GM18873 (cell line): ENCODE data around the gene NUP205.
A peak's percentile ranks its signal among the peaks of the same experiment; 100 is the strongest.
"Not testable (repeated sequence)": the region's sequence is repeated elsewhere in the genome, so short reads cannot be mapped to it uniquely, and the experiment has no call there.

ENCODE experiments used
- ATAC-seq: cut with Tn5 transposase; IDR thresholded peaks from one replicate; pipeline ENCODE4 v1.9.1; 2021; ENCODE audit warnings: mild to moderate bottlenecking, moderate library complexity, moderate number of reproducible peaks; ENCODE audit not compliant: unreplicated experiment, low FRiP score

Gene NUP205

DNA sequence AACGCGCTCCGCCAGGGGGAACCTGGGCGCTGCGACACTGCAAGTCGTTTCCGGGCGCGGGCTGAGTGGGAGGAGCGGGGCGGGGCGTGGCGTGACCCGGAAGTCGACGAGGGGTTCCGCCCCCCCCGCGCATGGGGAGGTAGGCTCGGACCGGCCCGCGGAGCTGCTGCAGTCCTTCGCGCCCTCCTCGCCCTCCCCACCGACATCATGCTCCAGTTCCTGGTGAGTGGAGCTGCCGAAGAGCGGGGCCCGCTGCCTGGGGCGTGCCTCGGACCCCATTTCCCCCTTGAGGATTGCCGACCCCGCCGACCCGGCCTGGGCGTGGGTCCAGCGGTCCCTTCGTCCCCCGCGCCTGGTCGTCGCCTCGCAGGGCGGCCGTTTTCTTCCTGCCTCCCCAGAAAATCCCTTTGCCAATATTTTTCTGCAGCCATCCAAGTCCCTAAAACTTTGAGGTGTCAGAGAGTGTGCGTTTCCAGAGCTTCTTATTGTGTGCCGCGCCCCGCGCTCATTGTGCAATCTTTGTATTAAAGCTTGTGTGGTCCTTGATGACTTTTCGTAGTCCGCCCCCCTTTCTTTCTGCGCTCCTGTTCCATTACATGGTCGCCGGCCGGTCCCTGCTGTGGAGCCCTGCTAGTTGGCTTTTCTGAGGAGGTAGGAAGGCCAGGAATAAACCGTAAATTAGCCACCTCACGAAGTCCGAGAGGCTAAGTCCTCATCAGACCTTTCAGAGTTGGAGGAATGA lies 104.8 kb downstream of the NUP205 start, which contains the start of gene STMP1:
Gene STMP1 (plus strand): TSS at position 142 of the 742 bp plus-strand sequence.
- ATAC-seq: peak; percentile 88

DNA sequence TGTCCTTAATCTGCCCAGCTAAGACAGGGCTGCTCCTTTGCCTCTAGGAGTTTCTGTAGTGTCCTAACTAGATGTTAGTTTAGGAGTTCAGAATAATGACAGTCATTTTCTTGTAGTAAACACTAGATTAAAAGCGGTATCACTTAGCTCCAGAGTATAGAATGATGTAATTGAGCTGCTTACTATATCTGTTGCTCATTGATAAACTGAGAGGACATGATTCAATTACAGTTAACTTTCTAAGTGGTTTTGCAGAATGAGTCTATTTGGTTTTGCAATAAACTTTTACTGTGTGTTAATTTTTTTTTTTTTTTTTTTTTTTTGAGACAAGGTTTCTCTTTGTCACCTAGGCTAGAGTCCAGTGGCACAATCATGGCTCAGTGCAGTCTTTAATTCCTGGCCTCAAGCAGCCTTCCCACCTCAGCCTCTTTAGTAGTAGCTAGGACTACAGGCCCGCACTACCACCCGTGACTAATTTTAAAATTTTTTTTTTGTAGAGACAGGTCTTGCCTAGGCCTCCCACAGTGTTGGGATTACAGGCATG lies 106.4 kb downstream of the NUP205 start:
- no peak for ATAC-seq

DNA sequence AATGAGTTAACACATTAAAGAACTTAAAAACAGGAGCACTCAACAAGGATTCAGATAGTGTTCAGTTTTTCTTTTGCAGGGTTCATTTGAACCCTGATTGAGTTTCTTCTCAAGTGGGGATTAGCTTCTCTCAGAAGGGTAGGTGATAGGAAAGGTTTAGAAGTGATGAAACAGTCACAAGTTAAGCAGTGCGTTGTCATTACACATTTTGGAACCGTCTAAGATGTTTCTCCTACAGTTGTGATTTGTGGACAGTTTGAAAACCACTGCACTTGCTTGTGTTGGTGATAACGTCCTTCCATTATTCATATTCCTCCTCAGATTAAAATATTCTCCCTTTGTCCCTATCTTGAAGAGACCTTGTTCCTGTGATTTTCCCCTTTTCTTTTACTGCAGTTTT lies 107.3 kb downstream of the NUP205 start:
- ATAC-seq: no peak

DNA sequence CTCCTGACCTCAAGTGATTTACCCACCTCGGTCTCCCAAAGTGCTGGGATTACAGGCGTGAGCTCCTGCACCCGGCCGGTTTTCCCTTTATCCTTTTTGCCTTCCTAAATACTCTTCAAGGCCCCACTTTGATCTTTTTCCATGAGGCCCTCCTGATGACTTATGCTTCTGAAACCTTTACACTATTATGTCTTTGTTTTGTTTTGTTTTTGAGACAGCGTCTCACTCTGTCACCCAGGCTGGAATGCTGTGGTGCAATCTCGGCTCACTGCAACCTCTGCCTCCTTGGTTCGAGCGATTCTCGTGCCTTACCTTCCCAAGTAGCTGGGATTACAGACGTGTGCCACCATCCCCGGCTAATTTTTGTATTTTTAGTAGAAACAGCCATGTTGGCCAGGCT lies 108.4 kb downstream of the NUP205 start:
- ATAC-seq: no peak

DNA sequence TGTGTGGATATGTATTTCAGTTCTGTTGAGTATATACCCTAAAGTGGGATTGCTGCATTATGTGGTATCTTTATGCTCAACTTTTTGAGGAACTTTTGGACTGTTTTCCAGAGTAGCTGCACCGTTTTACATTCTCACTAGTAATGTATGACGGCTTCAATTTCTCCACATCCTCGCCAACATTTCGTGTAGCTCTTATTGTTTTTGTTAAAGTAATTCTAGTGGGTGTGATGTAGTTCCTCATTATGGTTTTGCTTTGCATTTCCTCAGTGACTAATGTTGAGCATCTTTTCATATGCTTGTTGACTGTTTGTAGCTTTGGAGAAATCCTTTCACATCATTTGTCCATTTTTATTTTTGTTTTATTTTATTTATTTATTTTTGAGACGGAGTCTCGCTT lies 109.1 kb downstream of the NUP205 start:
- ATAC-seq: no peak

DNA sequence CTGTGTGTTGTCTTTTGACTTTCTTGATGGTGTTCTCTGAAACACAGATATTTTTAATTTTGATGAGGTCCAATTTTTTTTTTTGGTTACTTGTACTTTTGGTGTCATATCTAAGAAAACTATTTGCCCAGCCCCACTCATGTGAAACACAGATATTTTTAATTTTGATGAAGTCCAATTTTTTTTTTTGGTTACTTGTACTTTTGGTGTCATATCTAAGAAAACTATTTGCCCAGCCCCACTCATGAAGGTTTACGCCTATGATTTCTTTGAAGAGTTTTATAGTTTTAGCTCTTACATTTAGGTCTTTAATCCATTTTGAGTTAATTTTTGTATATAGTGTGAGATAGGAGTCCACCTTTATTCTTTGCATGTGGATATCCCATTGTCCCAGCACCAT lies 109.9 kb downstream of the NUP205 start:
- not testable (repeated sequence) for ATAC-seq

DNA sequence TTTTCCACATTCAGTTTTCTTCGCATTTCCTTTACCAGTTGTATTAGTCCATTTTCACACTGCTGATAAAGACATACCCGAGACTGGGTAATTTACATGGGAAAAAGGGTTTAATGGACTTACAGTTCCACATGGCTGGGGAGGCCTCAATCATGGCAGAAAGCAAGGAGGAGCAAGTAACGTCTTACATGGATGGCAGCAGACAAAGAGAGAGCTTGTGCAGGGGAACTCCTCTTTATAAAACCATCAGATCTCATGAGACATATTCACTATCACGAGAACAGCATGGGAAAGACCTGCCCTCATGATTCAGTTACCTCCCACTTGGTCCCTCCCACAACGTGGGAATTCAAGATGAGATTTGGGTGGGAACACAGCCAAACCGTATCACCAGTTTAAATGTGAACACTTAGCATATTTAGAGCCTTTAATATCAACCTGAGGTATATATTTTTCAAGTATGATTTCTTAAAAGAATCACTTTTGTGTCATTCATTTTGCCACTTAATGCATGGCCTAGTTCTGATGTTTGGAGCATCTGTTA lies 111.2 kb downstream of the NUP205 start:
- ATAC-seq: not testable (repeated sequence)

DNA sequence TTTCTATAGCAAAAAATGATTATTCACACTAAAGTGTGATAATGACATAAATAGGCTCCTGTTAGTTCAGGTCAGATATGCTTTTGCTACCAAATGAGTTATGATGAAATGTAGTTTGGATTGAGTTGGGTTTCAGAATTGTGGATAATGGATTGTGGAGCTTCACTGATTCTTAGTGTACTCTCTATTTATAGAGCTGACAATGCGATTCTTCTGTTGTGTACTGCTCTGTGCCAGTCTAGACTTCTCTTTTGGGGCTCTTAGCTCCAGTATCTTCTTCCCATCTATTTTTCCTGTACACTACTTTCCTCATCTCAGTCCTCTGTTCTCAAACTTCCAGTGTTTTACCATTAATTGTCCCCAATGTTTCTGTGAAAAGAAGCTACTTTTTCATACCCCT lies 112.1 kb downstream of the NUP205 start:
- ATAC-seq: no peak

DNA sequence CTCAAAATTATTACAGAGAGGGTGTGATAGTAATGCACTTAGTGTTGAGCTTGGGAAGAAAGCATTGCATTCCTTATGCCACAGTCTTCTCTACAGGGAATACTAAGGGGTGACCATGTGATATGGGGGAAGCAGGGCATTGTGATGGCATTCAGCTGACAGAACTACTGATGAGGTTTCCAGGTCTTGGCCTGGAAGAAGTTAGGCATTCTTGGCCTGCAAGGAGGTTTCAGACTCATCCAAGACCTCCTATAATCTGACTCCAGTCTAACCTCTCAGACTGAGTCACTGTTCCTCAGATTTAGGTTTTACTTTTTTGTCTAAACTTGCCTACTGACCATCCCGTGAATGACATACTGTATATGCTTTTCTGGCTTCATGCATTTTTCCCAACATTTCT lies 112.5 kb downstream of the NUP205 start:
- ATAC-seq: no peak

DNA sequence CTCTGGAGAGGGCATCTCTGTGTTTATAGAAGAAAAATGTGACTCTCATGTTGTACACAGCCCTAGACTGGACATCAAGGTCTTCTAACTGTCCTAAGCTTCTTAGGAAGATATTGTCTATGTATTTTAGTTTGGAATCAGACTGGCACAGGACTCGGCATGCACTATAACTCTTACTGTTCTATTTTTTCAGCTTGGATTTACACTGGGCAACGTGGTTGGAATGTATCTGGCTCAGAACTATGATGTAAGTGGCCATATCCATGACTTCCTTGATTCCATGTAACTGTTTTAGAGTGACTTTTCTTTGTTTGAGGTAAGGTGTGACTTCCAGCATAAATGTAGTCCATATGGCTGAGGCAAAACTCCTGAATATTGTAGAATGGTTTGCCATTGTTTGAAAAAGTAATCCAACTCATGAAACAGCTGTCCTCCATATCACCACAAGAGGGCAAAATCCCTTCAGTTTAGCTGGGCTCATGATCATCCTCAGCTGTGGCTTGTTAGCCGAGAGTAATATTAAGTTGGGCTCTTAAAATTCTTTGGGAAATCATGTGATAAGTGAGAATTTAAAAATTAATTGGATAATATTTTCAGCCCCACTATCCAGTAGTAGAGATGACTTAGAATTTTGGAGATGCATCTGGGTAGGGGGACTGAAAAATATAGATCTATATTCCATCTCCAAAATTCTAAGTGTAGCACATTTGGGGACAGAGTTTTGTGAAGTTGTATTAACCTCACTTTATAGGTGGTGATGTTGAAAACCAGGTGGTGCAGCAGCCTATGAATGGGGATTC lies 115.0 kb downstream of the NUP205 start:
- ATAC-seq: no peak

DNA sequence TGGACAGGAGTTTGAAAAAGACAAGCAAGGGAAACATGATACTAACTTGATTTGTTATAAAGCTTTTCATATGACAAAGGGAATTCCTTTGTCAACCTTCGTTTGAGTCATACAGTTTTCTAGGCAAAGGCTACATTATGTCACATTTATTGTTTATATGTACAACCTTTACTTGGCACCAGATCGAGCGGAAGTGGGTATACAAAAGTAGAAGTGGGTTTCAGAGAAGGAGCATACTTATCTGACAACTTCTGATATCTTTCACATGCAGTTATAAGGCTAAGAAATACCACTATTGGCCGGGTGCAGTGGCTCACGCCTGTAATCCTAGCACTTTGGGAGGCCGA lies 115.6 kb downstream of the NUP205 start:
- ATAC-seq: no peak

DNA sequence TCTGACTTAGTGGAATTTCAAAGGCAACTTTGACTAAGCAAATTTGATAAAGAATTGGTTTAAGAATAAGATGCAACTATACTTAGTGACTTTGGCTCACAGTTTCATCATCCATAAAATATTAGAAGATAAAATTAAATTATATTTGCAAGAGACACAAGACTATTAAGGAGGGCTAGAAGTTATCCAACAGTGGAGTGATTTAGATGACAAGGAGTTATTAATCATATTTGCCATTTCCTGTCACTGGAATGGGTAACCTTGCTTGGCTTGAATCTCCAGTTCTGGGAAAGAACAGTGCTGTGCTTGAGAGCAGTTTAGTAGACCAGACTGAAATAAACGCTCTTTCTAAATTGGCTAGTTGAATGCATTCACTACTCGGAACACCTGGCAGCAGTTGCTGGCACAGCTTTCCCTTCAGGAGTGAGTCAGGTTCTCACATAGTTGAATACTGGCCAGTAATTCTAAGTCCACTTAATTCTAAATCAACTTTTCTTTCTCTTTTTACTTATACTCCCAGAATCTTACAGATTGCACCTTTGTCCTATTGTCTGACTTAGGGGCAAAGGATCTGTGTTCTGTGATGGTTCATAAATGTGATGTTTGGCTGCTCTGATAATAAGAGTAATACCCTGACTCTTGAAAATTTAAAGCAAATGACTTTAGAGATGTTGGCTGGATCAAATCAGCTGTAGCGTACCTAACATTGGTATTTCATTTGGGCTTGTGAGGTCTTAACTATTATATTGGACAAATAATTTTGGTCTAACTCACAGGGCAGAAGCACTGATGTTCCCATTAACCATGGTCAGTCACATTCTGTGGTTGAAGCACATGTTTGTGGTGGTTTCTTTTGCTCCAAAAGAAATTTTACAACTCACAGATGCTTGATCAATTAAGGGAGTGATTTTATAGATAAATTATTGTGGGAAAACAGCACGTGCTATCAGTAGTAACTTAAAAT lies 121.2 kb downstream of the NUP205 start:
- ATAC-seq: no peak

DNA sequence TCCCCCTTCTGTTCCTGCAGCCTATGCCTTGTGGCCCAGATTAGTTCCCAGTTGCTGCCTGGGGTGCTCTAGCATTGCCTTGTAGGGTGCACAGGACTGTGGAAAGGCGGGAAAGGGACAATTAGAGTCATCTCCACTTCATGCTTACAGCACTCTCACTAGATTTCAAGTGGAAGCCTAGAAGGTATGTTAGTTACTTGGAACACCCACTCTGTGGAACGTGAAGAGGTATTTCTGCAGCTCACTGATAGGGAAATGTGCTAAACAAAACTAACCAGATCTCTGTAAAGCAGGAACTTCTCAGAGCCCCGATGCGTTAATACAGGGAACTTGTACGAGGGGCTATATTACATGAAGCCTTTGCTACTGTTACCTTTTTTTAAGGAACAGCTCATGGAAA lies 124.0 kb downstream of the NUP205 start:
- no peak for ATAC-seq

DNA sequence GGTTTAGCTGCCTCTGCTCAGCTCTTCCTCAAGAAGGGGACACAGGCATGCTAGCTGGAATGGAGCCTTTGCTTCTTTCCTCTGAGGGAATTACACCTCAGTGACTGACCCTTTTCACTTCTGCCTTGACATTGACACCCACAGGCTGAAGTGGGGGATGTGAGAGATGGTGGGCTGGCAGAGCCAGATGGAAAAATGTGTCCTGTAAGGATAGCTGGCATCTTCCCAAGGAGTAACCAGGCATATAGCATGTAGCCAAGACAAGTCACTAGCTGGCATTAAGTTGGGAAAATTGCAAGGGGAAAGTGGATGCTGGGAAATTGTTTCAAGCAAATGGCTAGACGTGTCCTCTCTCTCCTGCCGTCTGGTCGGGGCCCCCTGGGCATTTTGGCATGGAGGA lies 124.5 kb downstream of the NUP205 start:
- no peak for ATAC-seq

DNA sequence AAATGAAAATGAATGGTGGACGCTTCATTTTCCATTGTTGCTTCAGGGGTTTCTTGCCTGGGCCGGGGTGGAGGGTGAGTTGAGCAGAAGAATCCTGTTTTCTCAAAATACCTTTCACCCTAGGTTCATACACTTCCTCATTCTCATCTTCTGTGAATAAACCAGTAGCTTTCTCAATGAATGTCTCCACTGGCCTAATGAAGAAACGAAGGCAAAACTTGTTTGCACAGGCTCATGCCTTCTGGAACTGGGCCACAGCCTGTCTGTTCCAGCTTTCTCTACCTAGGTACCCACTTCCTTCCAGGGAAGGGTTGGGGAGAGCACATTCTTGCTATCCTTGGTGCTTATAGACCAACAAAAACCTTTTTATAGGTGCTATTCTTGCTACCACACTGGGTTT lies 125.9 kb downstream of the NUP205 start:
- no peak for ATAC-seq

DNA sequence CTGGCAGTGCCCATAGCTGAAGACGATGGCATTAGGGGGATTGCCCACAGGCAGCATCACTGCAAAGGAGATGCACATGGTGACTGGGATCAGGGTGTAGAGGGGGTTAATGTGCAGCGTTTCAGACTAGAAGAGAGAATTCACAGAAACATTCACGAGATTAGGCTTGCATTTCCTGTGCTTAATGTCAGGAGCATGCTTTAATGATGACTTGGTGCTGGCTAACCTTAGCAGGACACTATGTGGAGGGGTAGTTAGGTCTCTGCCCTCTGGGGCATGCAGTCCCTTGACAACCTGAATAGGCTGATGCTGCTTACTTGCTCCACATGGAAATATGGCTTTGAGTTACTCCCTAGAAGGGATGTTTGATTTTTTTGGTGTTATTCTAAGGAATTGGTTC lies 126.4 kb downstream of the NUP205 start:
- no peak for ATAC-seq

DNA sequence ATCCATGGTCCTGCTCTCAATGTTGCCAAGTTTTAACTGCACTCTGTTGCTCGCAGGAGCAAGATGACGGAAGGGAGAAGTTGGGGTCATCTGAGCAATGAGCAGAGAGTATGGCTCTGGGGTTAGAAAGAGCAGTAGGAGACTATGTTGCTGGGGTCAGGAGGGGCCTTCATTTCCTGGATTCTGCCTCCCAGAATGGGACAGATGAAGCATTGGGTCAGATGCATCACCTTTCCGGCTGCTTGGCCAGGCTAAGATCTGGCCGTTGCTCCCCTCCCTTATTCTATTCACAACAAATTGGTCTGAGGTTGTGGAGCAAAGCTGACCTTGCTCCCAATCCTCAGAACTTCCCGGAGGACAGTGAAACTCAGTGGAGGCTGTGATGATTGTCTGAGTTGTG lies 127.0 kb downstream of the NUP205 start:
- ATAC-seq: no peak

DNA sequence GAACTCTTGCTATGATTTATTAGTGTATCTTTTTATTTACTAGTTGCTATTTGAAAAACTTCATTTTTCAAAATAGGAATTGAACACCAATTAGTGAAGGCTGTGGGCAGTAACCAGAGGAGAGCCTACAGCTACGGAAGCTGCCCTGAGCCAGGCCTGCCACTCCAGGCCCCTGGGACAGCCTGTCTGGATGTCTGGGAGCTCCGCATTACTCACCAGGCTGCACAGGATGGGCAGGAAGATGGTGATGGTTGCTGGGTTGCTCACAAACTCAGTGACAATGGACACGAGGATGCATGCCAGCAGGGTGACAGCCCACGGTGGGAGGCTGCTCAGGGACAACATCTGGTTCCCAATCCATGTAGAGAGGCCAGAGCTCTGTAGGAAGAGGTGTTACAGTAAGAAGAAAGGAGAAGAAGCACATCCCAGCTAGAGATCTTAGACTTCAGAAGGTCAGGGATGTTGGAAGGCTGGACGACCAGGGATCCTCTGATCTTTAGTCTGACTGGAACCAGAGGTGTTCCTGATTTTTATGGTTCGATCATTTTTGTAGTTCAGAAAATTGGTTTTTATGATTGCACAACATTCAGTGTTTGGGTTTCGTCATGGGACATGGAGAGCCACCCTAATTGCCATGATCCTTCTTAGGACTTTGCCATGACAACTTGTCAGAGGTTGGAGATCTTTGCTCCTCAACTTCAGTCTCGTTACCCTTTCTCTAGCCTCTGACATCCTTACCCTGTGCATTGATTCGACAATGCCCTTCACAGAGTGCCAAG lies 127.8 kb downstream of the NUP205 start:
- no peak for ATAC-seq

DNA sequence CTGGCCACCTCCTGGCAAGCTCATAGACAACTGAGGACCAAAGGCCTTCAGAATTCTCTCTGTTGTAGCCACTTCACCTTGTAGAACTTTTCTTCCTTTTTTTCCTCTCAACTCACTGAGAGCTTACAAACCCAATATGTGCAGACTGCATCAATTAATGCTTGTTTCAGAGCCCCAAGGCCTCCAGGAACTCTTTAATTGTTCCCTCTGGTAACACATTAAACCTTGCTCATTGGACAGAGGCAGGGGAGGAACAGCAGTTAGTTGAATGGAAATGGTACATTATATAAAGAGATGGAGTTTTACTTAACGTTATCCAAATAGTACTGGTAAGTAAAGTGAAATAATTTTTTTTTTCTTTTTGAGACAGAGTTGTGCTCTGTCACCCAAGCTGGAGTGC lies 129.7 kb downstream of the NUP205 start:
- ATAC-seq: no peak

DNA sequence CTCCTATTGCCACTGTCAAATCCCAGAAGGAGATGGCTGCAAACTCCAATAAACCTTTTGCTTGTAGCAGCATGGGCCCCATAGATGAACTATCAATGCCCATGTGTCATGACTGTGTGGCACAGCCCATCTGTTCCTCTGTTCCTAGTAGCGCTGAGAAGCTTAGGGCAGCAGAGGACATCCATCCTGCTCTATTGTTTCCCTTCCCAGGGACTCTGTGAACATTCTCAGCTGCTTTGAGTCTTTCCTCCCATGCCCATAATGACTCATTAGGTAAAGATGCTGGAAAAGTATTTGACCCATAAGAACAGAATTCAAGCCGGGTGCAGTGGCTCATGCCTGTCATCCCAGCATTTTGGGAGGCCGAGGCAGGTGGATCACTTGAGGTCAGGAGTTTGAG lies 132.8 kb downstream of the NUP205 start:
- no peak for ATAC-seq
